ENCODE data around the gene SYTL5. TPM values are rescaled to one million over a fixed set of nuclear protein-coding genes. Genes with fewer than 3 reads are reported as not detected.

The SYTL5 gene
- polyA plus RNA-seq, 1 donor: 0.11 TPM

GRCh38 chrX:38138157-38138891, 132.0 kb downstream of the SYTL5 start:
- no peak for DNase-seq (ENCODE audit: low read depth)

DNA sequence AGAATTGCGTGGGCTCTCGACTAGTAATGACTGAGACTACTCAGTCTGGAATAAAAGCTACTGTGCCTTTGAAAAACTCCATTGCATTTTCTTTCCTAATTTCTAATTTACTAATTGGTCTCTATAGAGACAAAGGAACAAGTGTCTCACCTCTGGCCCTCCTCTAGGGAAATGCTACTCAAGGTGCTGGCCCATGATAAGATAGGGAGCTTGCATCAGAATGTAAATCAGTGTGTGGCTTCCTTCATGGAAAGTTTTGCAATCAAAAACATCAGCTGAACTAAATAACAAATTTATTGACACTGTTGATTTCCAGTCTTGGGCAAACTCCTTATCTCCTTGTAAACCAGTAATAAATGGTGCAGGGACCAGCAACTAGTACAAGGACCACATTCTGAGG, 132.5 kb downstream of the SYTL5 start:
- no peak for DNase-seq (ENCODE audit: low read depth)

GRCh38 chrX:38142610-38143009, 136.3 kb downstream of the SYTL5 start:
- no peak for DNase-seq (ENCODE audit: low read depth)

- DNase-seq (ENCODE audit: low read depth): no peak
Measured at GRCh38 chrX:38149016-38149415, 142.7 kb downstream of the SYTL5 start.

GRCh38 chrX:38150993-38151392, 144.6 kb downstream of the SYTL5 start:
- DNase-seq (ENCODE audit: low read depth): no peak

DNA sequence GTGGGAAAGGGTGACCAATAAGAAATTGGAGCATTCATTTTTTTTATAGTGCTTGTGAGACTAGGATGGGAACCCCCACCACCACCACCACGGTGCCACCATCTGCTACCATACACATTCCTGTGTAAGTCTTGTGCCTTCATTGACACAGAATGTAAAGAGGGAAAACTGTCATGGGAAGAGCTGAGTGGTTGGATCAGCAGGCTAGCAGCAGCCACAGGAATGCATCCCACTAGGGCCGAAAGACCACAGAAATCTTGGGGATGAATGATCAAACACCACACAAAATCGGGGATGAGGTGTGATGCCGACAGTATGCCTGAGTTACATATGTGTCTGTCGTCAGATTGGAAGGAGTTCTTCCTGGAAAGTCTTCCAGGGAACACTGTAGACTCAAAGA, 145.1 kb downstream of the SYTL5 start:
- DNase-seq (ENCODE audit: low read depth): no peak

- no peak for DNase-seq (ENCODE audit: low read depth)
Measured at GRCh38 chrX:38154340-38154739, 148.0 kb downstream of the SYTL5 start.

- no peak for DNase-seq (ENCODE audit: low read depth)
Measured at GRCh38 chrX:38154818-38155217, 148.5 kb downstream of the SYTL5 start.

DNA sequence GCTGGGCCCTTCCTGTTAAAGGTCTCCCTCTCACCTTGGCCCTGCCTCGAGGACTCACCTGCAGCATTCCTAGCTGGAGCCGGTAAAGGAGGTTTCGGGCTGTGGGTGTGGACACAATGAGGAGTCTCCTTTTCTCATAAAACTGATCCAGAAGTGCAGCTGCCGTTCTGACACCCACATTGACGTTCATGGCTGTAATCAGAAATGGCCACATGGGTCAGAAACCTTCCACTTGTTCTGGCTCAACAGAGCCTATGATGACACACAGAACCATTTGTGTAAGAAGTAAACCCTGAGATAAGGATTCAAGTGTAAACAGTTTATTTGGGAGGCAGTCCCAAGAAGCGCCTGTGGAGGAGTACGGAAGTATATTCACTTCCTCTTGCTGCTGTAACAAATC, 150.5 kb downstream of the SYTL5 start:
- no peak for DNase-seq (ENCODE audit: low read depth)

DNA sequence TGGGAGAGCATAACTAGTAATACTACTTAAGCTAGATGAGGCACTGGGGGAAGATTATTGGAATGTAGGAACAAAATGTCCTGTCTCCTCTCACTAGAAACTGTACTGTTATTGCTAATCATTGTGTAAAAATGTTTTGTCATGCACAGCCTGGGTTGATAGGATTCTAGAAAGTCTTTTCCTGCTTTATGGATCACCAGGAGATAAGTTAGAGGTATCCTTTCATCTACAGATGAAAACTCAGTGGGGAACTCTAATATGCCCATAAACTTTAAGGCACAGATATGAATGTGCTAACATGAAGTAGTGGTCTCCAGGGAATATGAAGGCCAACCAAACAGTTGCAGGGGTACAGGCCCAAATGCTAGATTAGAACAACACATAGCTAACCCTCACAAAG, 156.8 kb downstream of the SYTL5 start:
- DNase-seq (ENCODE audit: low read depth): no peak

- DNase-seq (ENCODE audit: low read depth): no peak
Measured at GRCh38 chrX:38165023-38165422, 158.7 kb downstream of the SYTL5 start.

DNA sequence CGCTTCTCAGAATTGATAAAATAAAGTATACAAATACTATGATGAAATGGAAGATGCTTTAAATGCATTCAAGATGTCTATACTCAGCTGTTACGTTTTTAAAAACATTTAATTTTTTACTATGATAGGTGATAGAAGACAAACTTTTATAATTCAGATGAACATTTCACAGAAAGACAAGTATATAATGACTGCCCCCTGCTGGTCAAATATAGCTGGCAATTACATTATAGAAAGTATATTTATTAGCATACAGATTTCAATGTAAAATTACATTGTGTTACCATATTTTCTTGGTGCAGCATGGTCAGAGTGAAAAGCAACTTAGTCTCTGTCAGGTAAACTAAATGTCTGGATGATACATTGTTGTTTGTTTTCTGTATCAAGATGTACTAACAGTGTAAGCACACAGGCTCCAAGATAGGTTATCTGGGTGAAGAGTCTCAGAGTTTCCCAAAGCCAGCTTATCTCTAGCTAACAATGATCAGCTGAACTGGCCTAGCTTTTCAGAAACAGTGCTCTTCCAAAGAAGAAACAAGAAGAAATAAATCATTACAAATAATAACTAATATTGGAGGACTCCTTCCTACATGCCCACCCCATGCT, 160.2 kb downstream of the SYTL5 start:
- no peak for DNase-seq (ENCODE audit: low read depth)

DNA sequence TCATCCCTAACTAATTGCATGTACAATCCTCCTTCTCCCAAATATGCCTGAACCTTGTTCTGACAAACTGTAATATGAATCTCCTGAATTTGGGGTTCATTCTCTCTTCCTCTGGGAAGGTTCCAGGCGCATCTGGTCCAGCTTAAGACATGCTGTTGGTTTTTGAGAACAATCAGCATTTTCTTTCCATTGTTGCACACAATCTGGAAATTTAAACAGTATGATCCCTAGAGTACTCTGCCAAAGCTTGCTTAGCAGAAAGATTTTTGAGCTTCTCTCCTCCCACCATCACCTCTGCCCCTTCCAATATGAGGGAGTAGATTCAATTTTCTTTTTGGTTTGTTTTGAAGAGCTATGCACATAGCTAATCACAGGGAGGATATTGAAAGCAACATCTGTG, 164.2 kb downstream of the SYTL5 start:
- DNase-seq (ENCODE audit: low read depth): no peak

GRCh38 chrX:38172596-38172995, 166.2 kb downstream of the SYTL5 start:
- DNase-seq (ENCODE audit: low read depth): no peak

GRCh38 chrX:38175139-38175538, 168.8 kb downstream of the SYTL5 start:
- no peak for DNase-seq (ENCODE audit: low read depth)

DNA sequence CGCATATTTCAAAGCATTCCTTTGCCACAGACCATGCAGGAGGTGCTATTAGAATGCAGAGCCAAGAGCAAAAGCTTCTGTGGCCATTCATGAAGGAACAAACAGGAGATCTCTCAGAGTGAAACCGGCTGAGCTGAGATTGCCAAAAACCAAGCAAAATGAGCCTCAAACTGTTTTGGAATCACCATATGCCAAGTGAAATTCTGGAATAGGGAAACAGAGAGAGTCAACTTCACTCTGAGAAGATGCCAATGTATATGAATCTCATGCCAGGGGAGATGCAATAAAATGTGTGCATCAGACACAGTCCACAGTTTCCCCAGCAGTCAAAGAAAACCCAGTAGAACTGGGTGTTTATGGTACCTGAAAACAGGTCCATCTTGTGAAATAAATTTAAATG, 172.0 kb downstream of the SYTL5 start:
- no peak for DNase-seq (ENCODE audit: low read depth)

Other genes starting within 250 kb of the SYTL5 start
- 17.6 TPM for gene CYBB, start 226.5 kb upstream of the SYTL5 start, polyA plus RNA-seq (ENCODE audit: insufficient read length)
- 9.7 TPM for gene DYNLT3, start 159.0 kb upstream of the SYTL5 start, polyA plus RNA-seq (ENCODE audit: insufficient read length)
- 26.6 TPM for gene SRPX, start 214.3 kb downstream of the SYTL5 start, polyA plus RNA-seq (ENCODE audit: insufficient read length)